GM18870 (cell line): Measurements from ENCODE around the gene IQUB.
"Not testable (repeated sequence)": the region's sequence is repeated elsewhere in the genome, so short reads cannot be mapped to it uniquely, and the experiment has no call there.

Source experiments
- ATAC-seq: cut with Tn5 transposase; IDR thresholded peaks from one replicate; pipeline ENCODE4 v1.9.1; 2021; ENCODE audit warnings: moderate library complexity; ENCODE audit not compliant: unreplicated experiment

IQUB gene

DNA sequence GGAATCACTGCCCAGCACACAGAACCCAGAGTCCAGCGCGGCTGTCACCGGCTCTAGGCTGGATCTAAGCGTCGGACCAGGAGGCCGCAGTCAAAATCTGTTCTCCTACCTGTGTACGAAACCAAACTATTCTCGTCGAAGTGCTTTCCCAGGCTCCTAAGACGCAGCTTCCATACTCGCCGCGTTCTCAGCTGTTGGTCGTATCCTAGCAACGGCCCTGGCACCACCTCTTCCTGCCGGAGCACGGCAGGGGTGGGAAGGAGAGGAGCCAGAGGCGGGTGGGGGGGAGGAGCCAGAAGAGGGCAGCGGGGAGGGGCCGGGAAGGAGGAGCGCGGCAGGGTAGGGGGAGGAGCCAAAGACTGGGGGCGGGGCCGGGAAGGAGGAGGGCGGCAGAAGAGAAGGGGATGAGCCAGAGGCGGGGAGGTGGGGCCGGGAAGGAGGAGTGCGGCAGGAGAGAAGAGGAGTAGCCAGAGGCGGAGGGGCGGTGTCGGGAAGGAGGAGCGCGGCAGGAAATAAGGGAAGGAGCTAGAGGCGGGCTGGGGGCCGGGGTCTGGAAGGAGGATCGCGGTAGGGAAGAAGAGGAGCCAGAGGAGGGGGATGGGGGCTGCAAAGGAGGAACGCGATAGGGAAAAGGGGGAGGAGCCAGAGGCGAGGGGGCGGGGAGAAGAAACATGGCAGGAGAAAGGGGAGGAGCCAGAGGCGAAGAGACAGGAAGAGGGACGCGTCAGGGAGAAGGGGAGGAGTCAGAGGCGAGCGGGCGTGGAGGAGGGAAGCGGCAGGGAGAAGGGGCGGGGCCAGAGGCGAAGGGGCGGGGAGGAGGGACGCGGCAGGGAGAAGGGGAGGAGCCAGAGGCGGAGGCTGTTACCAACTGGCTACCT is at the start of gene IQUB:
TSS of gene IQUB (minus strand) at position 213 of the 878 bp plus-strand sequence. CDS start 22,255 bp downstream, outside the sequence.
- ATAC-seq = peak; percentile 69

DNA sequence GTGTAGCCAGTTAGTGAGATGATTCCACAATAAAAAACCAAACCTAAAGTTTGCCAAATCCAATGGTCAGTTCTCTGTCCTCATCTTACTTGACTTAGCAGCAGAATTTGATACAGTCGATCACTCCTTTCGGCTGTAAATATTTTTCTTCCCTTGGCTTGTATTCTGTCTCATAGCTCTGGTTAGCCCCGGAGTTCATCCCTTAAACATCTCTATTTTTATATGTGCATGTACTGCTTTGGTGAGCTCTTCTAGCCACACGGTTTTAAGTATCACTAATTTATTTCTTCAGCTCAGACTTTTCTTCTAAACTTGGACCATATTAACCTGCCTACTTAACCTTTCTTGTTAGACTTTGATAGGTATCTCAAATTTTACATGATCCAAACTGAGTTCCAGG is 49.4 kb upstream of the IQUB start:
- no peak for ATAC-seq

DNA sequence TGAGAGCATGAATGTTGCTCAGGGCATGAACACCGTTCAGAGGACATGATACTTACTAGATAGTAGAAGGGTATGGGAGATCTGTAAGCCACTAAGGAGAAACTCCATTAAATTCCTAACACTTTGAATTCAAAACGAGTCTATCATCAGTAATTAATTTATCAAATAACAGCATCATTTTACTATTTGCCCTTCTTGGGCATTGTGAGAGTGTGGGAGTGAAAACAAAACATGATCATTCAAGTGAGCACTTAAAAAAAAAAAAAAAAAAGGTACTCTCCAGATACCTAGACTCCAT is 46.7 kb upstream of the IQUB start:
- peak; percentile 8 for ATAC-seq

DNA sequence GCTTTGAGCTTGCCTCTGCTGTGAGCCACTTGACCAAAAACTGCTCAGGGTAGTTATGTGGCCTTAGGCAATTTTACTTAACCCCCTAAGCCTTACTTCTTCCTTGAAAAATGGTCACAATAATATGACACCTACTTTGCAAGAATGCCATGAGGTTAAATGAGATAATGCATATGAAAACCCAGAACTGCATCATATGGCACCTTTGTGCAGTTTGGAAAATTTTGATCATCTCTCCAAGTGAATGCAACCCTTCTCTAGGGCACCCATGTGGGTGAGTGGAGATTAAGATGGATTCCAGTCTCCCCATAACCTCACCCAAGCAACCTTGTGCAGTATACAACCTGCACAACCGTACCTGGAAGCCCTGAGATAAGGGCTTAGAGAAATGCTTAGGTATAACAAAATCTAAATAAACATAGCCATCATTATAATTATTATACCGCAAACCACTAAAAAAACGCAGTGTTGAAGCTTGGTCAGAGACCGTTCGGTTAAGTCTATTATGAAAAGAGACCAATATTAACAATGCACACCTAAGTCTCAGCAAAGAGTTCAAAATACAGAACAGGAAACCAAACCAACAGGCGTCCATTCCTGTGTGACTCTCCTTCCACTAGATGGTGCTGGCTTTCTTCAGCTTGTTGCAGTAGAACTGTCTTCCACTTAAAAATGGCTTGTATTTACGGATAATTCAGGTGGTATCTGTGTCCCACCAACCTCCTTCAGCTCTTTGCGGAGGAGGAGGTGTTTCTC is 46.2 kb upstream of the IQUB start:
- peak; percentile 77 for ATAC-seq

GRCh38 chr7:123579416-123579815 is 45.0 kb upstream of the IQUB start:
- ATAC-seq = no peak

GRCh38 chr7:123573896-123574467 is 39.6 kb upstream of the IQUB start:
- no peak for ATAC-seq

DNA sequence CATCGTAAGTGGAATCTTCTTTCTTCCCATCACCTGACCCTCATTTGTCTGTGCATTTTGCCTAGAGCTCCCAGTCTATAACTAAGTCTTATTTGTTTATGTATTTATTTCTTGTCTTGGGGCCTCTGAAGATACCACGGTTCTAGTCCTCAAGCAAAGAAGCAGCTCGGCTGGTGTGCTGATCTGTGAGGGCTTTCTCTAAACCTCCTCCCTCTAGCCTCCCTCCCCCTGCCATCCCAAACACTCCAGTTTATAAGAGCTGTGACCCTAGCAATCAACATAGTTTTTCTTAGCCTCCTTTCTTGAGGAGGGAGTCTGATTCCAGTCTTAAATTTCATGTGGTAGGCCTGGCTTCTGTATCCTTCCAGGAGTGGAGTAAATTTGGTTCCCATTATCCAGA is 38.9 kb upstream of the IQUB start:
- no peak for ATAC-seq

GRCh38 chr7:123571684-123572083 is 37.3 kb upstream of the IQUB start:
- no peak for ATAC-seq

GRCh38 chr7:123571187-123571586 is 36.8 kb upstream of the IQUB start:
- ATAC-seq = no peak

DNA sequence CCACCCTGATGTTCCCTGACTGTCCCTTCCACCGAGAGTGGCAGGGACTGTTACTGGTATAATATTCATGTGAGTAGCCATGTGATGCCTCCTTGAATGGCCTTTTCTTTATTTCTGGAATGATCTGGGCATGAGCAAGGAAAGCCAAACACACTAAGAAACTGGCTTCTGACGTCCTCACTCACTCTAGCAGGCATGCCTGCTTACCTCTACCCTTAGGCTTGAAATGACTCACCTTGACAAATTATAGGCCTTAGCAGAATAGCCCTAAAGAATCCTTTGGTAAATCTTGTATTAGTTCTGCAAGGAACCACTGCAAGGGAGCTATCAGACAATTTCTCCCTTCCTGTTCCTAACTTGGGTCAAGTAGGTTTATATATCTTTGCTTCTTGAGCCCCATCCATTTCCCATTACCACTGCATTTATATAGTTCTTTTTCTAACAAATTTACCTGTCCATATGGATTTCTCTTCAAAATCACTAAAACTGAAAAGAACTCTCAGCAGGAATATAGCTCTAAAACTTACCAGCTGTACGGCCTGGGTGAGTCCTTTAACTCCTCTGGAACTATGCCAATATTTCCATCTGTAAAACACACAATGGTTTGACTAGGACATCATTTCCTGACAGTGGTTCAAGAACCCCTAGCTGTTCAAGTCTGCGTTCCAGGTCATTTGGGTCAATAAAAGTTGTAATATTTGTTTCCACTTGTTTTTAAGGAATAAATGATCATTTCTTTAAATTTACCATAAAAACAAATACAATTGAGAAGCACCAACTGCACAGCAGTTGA is 36.2 kb upstream of the IQUB start:
- ATAC-seq = no peak

DNA sequence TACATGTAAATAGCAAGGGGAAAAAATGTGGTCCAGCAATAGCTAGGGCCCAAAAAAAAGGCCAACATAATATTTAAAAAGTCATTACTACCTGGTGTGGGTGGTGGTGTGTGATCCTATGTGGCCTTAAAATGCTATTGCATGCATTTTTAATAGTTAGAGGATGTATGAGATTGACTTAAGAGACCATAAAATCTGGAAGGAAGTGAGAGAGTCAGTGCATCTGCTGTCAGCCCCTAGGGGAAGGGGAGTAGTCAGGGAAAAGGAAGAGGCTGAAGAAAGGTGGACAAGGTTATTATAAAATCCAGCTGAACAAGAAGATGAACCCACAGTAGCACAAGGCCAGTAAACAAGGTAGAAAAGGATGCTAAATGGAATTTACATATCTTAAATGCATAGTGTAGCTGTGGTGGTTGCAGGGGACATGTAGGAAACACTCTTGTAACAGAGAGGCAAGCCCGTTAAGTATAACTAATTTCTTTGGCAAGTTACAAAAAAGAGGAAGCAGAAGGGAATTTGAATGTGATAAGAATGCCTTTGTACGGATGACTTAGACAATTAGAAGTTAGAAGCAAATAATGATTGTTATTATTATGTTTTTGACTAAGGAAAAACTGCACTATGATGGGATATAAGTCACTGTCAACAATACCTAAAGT is 35.1 kb upstream of the IQUB start:
- no peak for ATAC-seq

- no peak for ATAC-seq
Observed at GRCh38 chr7:123562121-123562520, 27.7 kb upstream of the IQUB start.

DNA sequence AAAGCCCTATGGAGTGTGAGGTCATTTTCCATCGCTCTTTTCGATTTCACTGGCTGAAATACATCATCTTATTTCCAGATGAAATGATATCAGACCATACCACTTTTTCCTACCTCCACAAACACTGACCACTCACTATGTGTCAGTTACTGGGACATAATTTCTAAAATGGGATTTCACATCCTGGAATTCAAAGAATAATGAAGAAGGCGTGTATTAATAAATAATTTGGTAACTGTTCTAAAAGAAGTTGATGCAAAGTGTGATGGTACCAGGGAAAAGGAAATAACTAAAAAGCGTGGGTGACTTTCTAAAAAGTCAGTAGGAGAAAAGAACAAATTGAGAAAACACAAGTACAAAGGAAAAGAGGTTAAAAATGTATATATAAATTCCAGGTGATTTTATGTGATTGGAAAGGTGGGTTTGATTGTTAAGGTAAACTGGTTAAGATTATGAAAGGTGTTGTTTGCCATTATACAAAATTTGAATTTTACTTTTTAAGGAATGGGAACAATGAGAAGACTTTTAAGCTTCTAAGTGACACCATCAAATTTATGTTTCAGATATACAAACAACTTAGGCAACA is 24.0 kb upstream of the IQUB start:
- no peak for ATAC-seq

GRCh38 chr7:123557398-123558288 is 23.2 kb upstream of the IQUB start, which contains the start of gene NDUFA5:
Gene NDUFA5, minus strand, starts transcription at chr7:123557818. Its CDS starts 23 bp downstream, at chr7:123557795.
- ATAC-seq = peak; percentile 97

DNA sequence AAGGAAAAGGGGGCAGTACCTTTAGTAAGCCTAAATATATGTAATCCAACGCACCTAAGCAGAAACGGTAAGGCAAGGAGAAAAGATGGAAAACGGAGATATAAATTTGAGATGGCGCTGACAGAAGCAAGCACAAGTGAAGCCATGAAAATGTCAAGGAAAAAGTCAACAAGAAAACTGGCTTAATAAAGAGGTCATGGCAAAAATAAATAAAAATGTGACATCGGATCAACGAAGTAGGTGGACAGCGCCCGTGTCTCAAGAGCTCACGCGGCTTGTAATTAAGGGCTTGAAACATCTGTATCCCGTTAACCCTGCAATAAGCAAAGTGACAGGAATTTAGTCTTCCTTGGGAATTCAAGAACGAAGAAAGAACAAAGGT is 22.6 kb upstream of the IQUB start:
- no peak for ATAC-seq

DNA sequence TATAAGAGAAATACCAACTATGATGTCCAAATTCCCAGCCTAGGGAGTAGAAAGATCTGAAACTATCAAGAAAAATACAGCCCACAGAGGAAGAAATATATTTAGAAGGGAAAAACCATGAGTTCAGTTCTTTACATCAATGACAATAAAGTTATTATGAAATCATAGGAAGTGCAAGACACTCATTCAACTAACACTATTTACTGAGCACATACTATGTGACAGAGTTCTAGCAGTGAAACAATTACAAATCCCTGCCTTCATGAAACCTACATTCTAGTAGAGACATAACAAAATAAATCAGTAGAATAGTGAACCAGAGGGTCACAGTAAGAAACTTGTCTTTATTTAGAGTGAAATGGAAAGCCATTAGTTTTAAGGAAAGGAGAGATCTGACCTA is 21.1 kb upstream of the IQUB start:
- no peak for ATAC-seq

DNA sequence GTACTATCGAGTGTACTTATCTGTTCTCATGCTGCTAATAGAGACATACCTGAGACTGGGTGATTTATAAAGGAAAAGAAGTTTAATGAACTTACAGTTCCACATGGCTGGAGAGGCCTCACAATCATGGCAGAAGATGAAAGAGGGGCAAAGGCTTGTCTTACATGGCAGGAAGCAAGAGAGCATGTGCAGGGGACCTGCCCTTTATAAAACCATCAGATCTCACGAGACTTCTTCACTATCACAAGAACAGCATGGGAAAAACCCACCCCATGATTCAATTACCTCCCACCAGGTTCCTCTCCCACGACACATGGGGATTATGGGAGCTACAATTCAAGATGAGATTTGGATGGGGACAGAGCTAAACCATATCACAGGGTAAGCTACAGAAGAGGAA is 18.8 kb upstream of the IQUB start:
- ATAC-seq = no peak

- ATAC-seq = no peak
Observed at GRCh38 chr7:123552641-123553040, 18.2 kb upstream of the IQUB start.

DNA sequence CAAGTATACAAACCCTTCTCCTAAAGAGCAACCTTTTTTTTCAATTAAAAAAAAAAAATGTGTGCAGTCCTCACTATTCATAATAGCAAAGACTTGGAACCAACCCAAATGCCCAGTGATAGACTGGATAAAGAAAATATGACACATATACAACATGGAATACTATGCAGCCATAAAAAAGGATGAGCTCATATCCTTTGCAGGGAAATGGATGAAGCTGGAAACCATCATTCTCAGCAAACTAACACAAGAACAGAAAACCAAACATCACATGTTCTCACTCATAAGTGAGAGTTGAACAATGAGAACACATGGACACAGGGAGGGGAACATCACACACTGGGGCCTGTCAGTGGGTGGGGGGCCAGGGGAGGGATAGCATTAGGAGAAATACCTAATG is 17.7 kb upstream of the IQUB start:
- not testable (repeated sequence) for ATAC-seq
